ENCODE results near the gene TAF1.
"Not testable (repeated sequence)": the region's sequence is repeated elsewhere in the genome, so short reads cannot be mapped to it uniquely, and the experiment has no call there.

The TAF1 gene

GRCh38 chrX:71432733-71433132 is 66.6 kb downstream of the TAF1 start:
- no peak for DNase-seq

GRCh38 chrX:71438750-71439149 is 72.6 kb downstream of the TAF1 start:
- DNase-seq = no peak

- DNase-seq = no peak
These were observed 73.3 kb downstream of the TAF1 start for GRCh38 chrX:71439420-71439819.

GRCh38 chrX:71439896-71440295 is 73.7 kb downstream of the TAF1 start:
- no peak for DNase-seq

- DNase-seq = no peak
These were observed 74.2 kb downstream of the TAF1 start for GRCh38 chrX:71440401-71440800.

GRCh38 chrX:71441809-71442208 is 75.7 kb downstream of the TAF1 start:
- not testable (repeated sequence) for DNase-seq

GRCh38 chrX:71450433-71451106 is 84.4 kb downstream of the TAF1 start:
- no peak for DNase-seq

- not testable (repeated sequence) for DNase-seq
These were observed 85.4 kb downstream of the TAF1 start for GRCh38 chrX:71451518-71451917.

GRCh38 chrX:71453056-71453455 is 86.9 kb downstream of the TAF1 start:
- DNase-seq = no peak

GRCh38 chrX:71454222-71454621 is 88.1 kb downstream of the TAF1 start:
- DNase-seq = no peak

GRCh38 chrX:71458866-71459265 is 92.7 kb downstream of the TAF1 start:
- no peak for DNase-seq

GRCh38 chrX:71464968-71465367 is 98.8 kb downstream of the TAF1 start:
- no peak for DNase-seq

- no peak for DNase-seq
These were observed 100.9 kb downstream of the TAF1 start for GRCh38 chrX:71466979-71467523.

GRCh38 chrX:71475785-71476540 is 109.8 kb downstream of the TAF1 start:
- DNase-seq = no peak

- DNase-seq = no peak
These were observed 116.2 kb downstream of the TAF1 start for GRCh38 chrX:71482228-71482958.

GRCh38 chrX:71487814-71488213 is 121.7 kb downstream of the TAF1 start:
- no peak for DNase-seq

- no peak for DNase-seq
These were observed 123.4 kb downstream of the TAF1 start for GRCh38 chrX:71489540-71489939.

- peak; percentile 76 for DNase-seq
These were observed 126.3 kb downstream of the TAF1 start for GRCh38 chrX:71492231-71493065.

GRCh38 chrX:71493111-71493613 is 127.0 kb downstream of the TAF1 start:
- DNase-seq = no peak

GRCh38 chrX:71495979-71496378 is 129.8 kb downstream of the TAF1 start:
- not testable (repeated sequence) for DNase-seq

GRCh38 chrX:71496476-71496875 is 130.3 kb downstream of the TAF1 start:
- no peak for DNase-seq

- not testable (repeated sequence) for DNase-seq
These were observed 135.9 kb downstream of the TAF1 start for GRCh38 chrX:71502080-71502479.

All from activated effector memory CD4-positive, alpha-beta T cell treated with anti-CD3 and anti-CD28 coated beads, Interleukin-2, amount 50 U/mL, for 16 hours (primary cell).